Endothelial cell of umbilical vein (primary cell): ENCODE data around the gene SERINC1. TPM values are rescaled to one million over a fixed set of nuclear protein-coding genes. Genes with fewer than 3 reads are reported as not detected.

Source experiments
- BruUV-seq: library from RNA; stranded (reverse); fragments of 400-500 nt; replicated peaks from 2 replicates; lab custom pipeline; 2021; lab: Mats Ljungman, UMichigan
- CTCF ChIA-PET: fragments of 300-600, 350-600 bp; sonication (Branson Sonifier 250); formaldehyde crosslinking; loops from one replicate; lab custom pipeline; 2021; ENCODE audit warnings: antibody characterized with exemption, inconsistent platforms; lab: Charles Lee
- POLR2A ChIA-PET: fragments of 300-600, 350-600 bp; sonication (Branson Sonifier 250); formaldehyde crosslinking; loops from one replicate; lab custom pipeline; 2021; ENCODE audit warnings: antibody characterized with exemption, inconsistent platforms; lab: Charles Lee
- DNase-seq: peaks from one replicate; pipeline ENCODE4 v3.0.0-alpha.2; 2011; ENCODE audit warnings: low read depth, low spot score
- FAIRE-seq: peaks from 2 replicates; lab custom pipeline; 2011; peaks lifted over from hg19 to GRCh38; lab: Jason Lieb, UNC
- H2AFZ ChIP-seq: 2 replicates; pipeline ENCODE4 v1.6.0; 2012; ENCODE audit warnings: low read depth, low read length, control low read depth, inconsistent platforms
- H3K27ac ChIP-seq: 2 replicates; pipeline ENCODE4 v1.5.1; 2011; ENCODE audit warnings: low read depth, mild to moderate bottlenecking, control low read depth, low read length, moderate library complexity; ENCODE audit not compliant: insufficient read depth
- H3K27me3 ChIP-seq, 2 experiments: 2 replicates each; pipeline versions ENCODE4 v1.6.0 to v1.6.1; 2011; ENCODE audit warnings: low read length in 2 of 2, mixed read lengths in 1 of 2; ENCODE audit not compliant: control insufficient read depth in 2 of 2, insufficient read depth in 2 of 2
- H3K36me3 ChIP-seq, 2 experiments: 2 replicates in 1 of 2; 3 replicates in 1 of 2; pipeline ENCODE4 v1.5.1; 2011; ENCODE audit warnings: low read length in 2 of 2, mild to moderate bottlenecking in 1 of 2, moderate library complexity in 1 of 2; ENCODE audit not compliant: control insufficient read depth in 2 of 2, insufficient read depth in 2 of 2; ENCODE audit errors: extremely low read depth in 1 of 2
- H3K4me1 ChIP-seq: 3 replicates; pipeline ENCODE4 v1.5.1; 2011; ENCODE audit warnings: mild to moderate bottlenecking, low read length; ENCODE audit not compliant: control insufficient read depth, insufficient read depth; ENCODE audit errors: extremely low read depth
- H3K4me2 ChIP-seq: 2 replicates; pipeline ENCODE4 v1.6.1; 2011; ENCODE audit warnings: low read length, control low read depth, mixed read lengths; ENCODE audit not compliant: insufficient read depth
- H3K4me3 ChIP-seq, 3 experiments: fragments of 200-600 bp in 1 of 3; sonication (generic), shearing (Covaris generic) in 1 of 3; replicated peaks in 1 of 3; 2 replicates each; pipeline ENCODE4 v1.5.1; 2011 to 2016; ENCODE audit warnings: control low read depth in 3 of 3, low read length in 3 of 3, mild to moderate bottlenecking in 2 of 3, inconsistent platforms in 1 of 3, low read depth in 1 of 3, moderate library complexity in 1 of 3; ENCODE audit not compliant: insufficient read depth in 1 of 3
- H3K79me2 ChIP-seq: 2 replicates; pipeline ENCODE4 v1.6.0; 2012; ENCODE audit warnings: low read length, inconsistent platforms; ENCODE audit not compliant: control insufficient read depth, insufficient read depth
- H3K9ac ChIP-seq: replicated peaks from 2 replicates; pipeline ENCODE3; 2011; ENCODE audit warnings: low read length, control low read depth; ENCODE audit not compliant: insufficient read depth; ENCODE audit errors: extremely low read depth
- H3K9me1 ChIP-seq: replicated peaks from 3 replicates; pipeline ENCODE4 v1.6.0; 2011; ENCODE audit warnings: mild to moderate bottlenecking, low read length; ENCODE audit not compliant: control insufficient read depth, insufficient read depth; ENCODE audit errors: extremely low read depth
- H3K9me3 ChIP-seq: replicated peaks from 2 replicates; pipeline ENCODE4 v1.5.1; 2012; ENCODE audit warnings: low read length, inconsistent platforms; ENCODE audit not compliant: control insufficient read depth, insufficient read depth
- H4K20me1 ChIP-seq: replicated peaks from 2 replicates; pipeline ENCODE3; 2011; ENCODE audit warnings: mild to moderate bottlenecking, low read length; ENCODE audit not compliant: control insufficient read depth, insufficient read depth; ENCODE audit errors: extremely low read depth
- CTCF ChIP-seq, 2 donors: IDR thresholded peaks; 1 replicate in 1 of 2; 2 replicates in 1 of 2; pipeline ENCODE4 v1.5.1; 2011; ENCODE audit warnings: low read length in 2 of 2, mild to moderate bottlenecking in 2 of 2, moderate library complexity in 2 of 2, control low read depth in 1 of 2, inconsistent platforms in 1 of 2, low read depth in 1 of 2; ENCODE audit not compliant: insufficient read depth in 1 of 2; ENCODE audit errors: extremely low read depth in 1 of 2
- FOS ChIP-seq: IDR thresholded peaks from 2 replicates; pipeline ENCODE4 v1.6.1; 2011; ENCODE audit warnings: mild to moderate bottlenecking, low read length, moderate library complexity, borderline replicate concordance; ENCODE audit not compliant: insufficient read depth
- GATA2 ChIP-seq: IDR thresholded peaks from 2 replicates; pipeline ENCODE4 v1.7.0; 2011; ENCODE audit warnings: low read depth, mild to moderate bottlenecking, moderate library complexity, mixed read lengths, low read length; ENCODE audit not compliant: insufficient read length, insufficient read depth
- JUN ChIP-seq: IDR thresholded peaks from 2 replicates; pipeline ENCODE4 v1.6.1; 2011; ENCODE audit warnings: borderline replicate concordance, low read depth; ENCODE audit not compliant: insufficient read length, insufficient read depth
- MAX ChIP-seq: IDR thresholded peaks from 2 replicates; pipeline ENCODE4 v1.6.1; 2011; ENCODE audit not compliant: insufficient read depth, insufficient read length
- MYC ChIP-seq: IDR thresholded peaks from one replicate; pipeline ENCODE4 v1.6.1; 2011; ENCODE audit warnings: mild to moderate bottlenecking, low read depth, low read length
- POLR2A ChIP-seq: IDR thresholded peaks from 2 replicates; pipeline ENCODE4 v1.6.1; 2012; ENCODE audit warnings: low read depth, mild to moderate bottlenecking, control low read depth, low read length
- POLR2AphosphoS5 ChIP-seq: IDR thresholded peaks from 2 replicates; pipeline ENCODE4 v1.6.1; 2012; ENCODE audit warnings: low read depth, mild to moderate bottlenecking, control low read depth, low read length, moderate library complexity; ENCODE audit not compliant: insufficient read depth
- dilution Hi-C: fragments of 300-500 bp; cut with MboI; formaldehyde crosslinking; loops from one replicate; pipeline ENCODE4 v1.15.0; 2019; ENCODE audit warnings: low sequenced_read_pairs; ENCODE audit not compliant: extremely low pct_ligation_motif_present
- intact Hi-C: fragments of 100-400 bp; cut with micrococcal nuclease; formaldehyde crosslinking; loops from one replicate; pipeline ENCODE4 v1.10.0; 2022
- polyA plus RNA-seq, 4 experiments: library from polyadenylated mRNA; depleted of rRNA in 3 of 4; stranded (reverse) in 3 of 4; unstranded in 1 of 4; fragments of >200 nt; gene quantifications; 2 replicates each; pipeline versions ENCODE4 v1.2.1 to v1.2.3, GENCODE V29; 2011 to 2012; ENCODE audit warnings: missing spikeins in 1 of 4
- total RNA-seq: library from RNA; stranded (reverse); gene quantifications from 2 replicates; pipeline ENCODE4 v1.2.3, GENCODE V29; 2021

SERINC1 gene
- total and polyA plus RNA-seq, 2 donors (not counting 3 experiments of a cell fraction or from before 2014, with no cell fraction given) = 40.4 to 76.5 TPM

GRCh38 chr6:122408702-122409458 is 62.7 kb downstream of the SERINC1 start:
- Histone ChIP-seq H3K9me3 (no peaks in the 10 kb centered on the region), H3K36me3 (no peaks in the 10 kb centered on the region), H2AFZ (no peak overlapping the region), H3K9ac (no peak overlapping the region), H3K4me3 (no peak overlapping the region), H3K79me2 (peaks cover 55% of the 10 kb centered on the region), H3K27ac (no peak overlapping the region), H3K27me3 (no peaks in the 10 kb centered on the region), H4K20me1 (no peaks in the 10 kb centered on the region), H3K9me1 (no peaks in the 10 kb centered on the region), H3K4me2 (no peak overlapping the region), H3K4me1 (no peaks in the 10 kb centered on the region)
- DNase-seq (no peak), FAIRE-seq (no peak)
- TF ChIP-seq JUN = no peak
- no peak for TF ChIP-seq MAX
- no peak for TF ChIP-seq GATA2
- no peak for TF ChIP-seq MYC
- no peak for TF ChIP-seq POLR2A
- TF ChIP-seq CTCF (IDR thresholded peaks at IDR 0.05; ENCODE audit: extremely low read depth in 1 of 2, insufficient read depth in 1 of 2, low read depth in 1 of 2, low read length in 2 of 2) = no peak
- TF ChIP-seq POLR2AphosphoS5 = no peak
- TF ChIP-seq FOS = no peak
- intact Hi-C loops (no loop called here), dilution Hi-C loops (no loop called here)
- BruUV-seq = no TSS peak
- CTCF ChIA-PET = interaction anchor here (1.0 to 1.3 kb wide), 3 partner anchors 8 to 83 kb away, joined by 3 to 4 read pairs (median 4); partner anchors contain the start of gene HSF2
- POLR2A ChIA-PET = no interaction called here
